Natural killer cell (primary cell): Measurements from ENCODE around the gene PKD2L1. TPM values are rescaled to one million over a fixed set of nuclear protein-coding genes. Genes with fewer than 3 reads are reported as not detected.
"Not testable (repeated sequence)": the region's sequence is repeated elsewhere in the genome, so short reads cannot be mapped to it uniquely, and the experiment has no call there.

ENCODE experiments used
- ATAC-seq, 3 donors: fragments of 150-1000 bp in 2 of 3; fragments of 200-7000 bp in 1 of 3; cut with Tn5 transposase; 1 replicate in 1 of 3; 2 replicates in 2 of 3; pipeline ENCODE4 v1.10.0; 2021; ENCODE audit warnings: mild to moderate bottlenecking in 2 of 3, moderate library complexity in 2 of 3
- DNase-seq, 2 donors: peaks; one replicate each; pipeline versions ENCODE4 v3.0.0 to v3.0.0-alpha.2; 2013 to 2021; ENCODE audit warnings: mixed read lengths in 1 of 2
- H3K27ac ChIP-seq: one replicate; pipeline ENCODE4 v1.5.1; 2013; ENCODE audit warnings: mild to moderate bottlenecking, low read length
- H3K27me3 ChIP-seq: one replicate; pipeline ENCODE4 v1.6.1; 2013; ENCODE audit warnings: low read length; ENCODE audit not compliant: control insufficient read depth, insufficient read depth
- H3K36me3 ChIP-seq: one replicate; pipeline ENCODE4 v1.6.1; 2013; ENCODE audit warnings: low read length; ENCODE audit not compliant: control insufficient read depth, insufficient read depth
- H3K4me1 ChIP-seq: one replicate; pipeline ENCODE4 v1.6.1; 2013; ENCODE audit warnings: low read length; ENCODE audit not compliant: control insufficient read depth, insufficient read depth
- H3K4me3 ChIP-seq: one replicate; pipeline ENCODE4 v1.5.1; 2013; ENCODE audit warnings: low read length
- H3K9me3 ChIP-seq: one replicate; pipeline ENCODE4 v1.6.1; 2013; ENCODE audit warnings: low read length; ENCODE audit not compliant: control insufficient read depth, insufficient read depth
- H3K27ac Mint-ChIP-seq, 2 donors: one replicate each; pipeline ENCODE4 v1.8.0; 2022; ENCODE audit warnings: mild to moderate bottlenecking in 2 of 2, mixed read lengths in 2 of 2, moderate library complexity in 1 of 2
- H3K27me3 Mint-ChIP-seq, 2 donors: one replicate each; pipeline ENCODE4 v1.8.0; 2022; ENCODE audit warnings: low read depth in 2 of 2, mixed read lengths in 2 of 2
- H3K36me3 Mint-ChIP-seq: one replicate; pipeline ENCODE4 v1.8.0; 2022; ENCODE audit warnings: mixed read lengths
- H3K4me1 Mint-ChIP-seq, 2 donors: one replicate each; pipeline ENCODE4 v1.8.0; 2022; ENCODE audit warnings: mixed read lengths in 2 of 2
- H3K4me3 Mint-ChIP-seq: one replicate; pipeline ENCODE4 v1.8.0; 2022; ENCODE audit warnings: mild to moderate bottlenecking, moderate library complexity, mixed read lengths
- H3K9me3 Mint-ChIP-seq, 2 donors: one replicate each; pipeline ENCODE4 v1.8.0; 2022; ENCODE audit warnings: mixed read lengths in 2 of 2
- WGBS: methylation state at CpG from one replicate; pipeline ENCODE4 v1.1.7; 2013; ENCODE audit warnings: missing lambda C conversion rate; ENCODE audit not compliant: insufficient coverage; 5-methylcytosine and 5-hydroxymethylcytosine counted together
- intact Hi-C: fragments of 100-400 bp; cut with micrococcal nuclease; formaldehyde crosslinking; loops from one replicate; pipeline ENCODE4 v1.14.2; 2022
- total RNA-seq, 4 donors: library from RNA; stranded (reverse); fragments of 120-200 nt in 1 of 4; gene quantifications; one replicate each; pipeline versions ENCODE4 v1.2.3 to v1.2.4, GENCODE V29; 2013 to 2022
- TF ChIP-seq, protein P1 (sequence below): fragments of 200-600 bp; IDR thresholded peaks from one replicate; pipeline ENCODE4 v1.8.0; 2022; ENCODE audit warnings: antibody characterized with exemption

The PKD2L1 gene
- total RNA-seq, 3 donors from 2014 or later (not counting 1 experiment from before 2014, with no cell fraction given): not detected

DNA sequence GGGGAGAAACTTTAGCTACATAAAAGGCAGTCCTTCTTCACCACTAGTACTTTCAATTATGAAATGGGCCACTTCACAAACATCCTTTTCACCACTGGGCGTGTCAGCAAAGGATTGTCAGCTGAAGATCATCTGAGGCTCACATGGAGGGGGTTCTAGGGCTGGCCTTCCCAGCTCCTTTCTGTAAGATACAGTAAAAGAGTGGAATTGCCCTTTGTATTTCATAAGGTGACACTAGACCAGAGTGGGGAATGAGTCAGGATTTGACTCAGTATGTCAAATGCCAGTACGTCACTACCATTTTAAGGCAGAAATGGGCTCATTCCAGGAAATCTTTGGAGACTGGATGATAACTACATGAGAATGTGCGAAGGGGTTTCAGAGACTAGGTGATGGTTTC lies 22.3 kb downstream of the PKD2L1 start:
- DNase-seq (no peak), ATAC-seq (no peak)
- TF ChIP-seq, protein P1, sequence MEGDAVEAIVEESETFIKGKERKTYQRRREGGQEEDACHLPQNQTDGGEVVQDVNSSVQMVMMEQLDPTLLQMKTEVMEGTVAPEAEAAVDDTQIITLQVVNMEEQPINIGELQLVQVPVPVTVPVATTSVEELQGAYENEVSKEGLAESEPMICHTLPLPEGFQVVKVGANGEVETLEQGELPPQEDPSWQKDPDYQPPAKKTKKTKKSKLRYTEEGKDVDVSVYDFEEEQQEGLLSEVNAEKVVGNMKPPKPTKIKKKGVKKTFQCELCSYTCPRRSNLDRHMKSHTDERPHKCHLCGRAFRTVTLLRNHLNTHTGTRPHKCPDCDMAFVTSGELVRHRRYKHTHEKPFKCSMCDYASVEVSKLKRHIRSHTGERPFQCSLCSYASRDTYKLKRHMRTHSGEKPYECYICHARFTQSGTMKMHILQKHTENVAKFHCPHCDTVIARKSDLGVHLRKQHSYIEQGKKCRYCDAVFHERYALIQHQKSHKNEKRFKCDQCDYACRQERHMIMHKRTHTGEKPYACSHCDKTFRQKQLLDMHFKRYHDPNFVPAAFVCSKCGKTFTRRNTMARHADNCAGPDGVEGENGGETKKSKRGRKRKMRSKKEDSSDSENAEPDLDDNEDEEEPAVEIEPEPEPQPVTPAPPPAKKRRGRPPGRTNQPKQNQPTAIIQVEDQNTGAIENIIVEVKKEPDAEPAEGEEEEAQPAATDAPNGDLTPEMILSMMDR: no peak
- Histone ChIP-seq H3K27me3 (peaks cover 6% of the 10 kb centered on the region), H3K27ac (no peak overlapping the region), H3K36me3 (no peaks in the 10 kb centered on the region), H3K4me1 (no peaks in the 10 kb centered on the region), H3K4me3 (no peak overlapping the region), H3K9me3 (no peaks in the 10 kb centered on the region)
- no peak overlapping the region for H3K27ac Mint-ChIP-seq
- no peaks in the 10 kb centered on the region for H3K4me1 Mint-ChIP-seq
- 93% methylated on average over 3 of the region's 3 CpGs for WGBS
- peaks cover 27 to 47% of the 10 kb centered on the region in 2 donors for H3K27me3 Mint-ChIP-seq
- intact Hi-C loops: no loop called here
- H3K9me3 Mint-ChIP-seq: no peaks in the 10 kb centered on the region
- H3K4me3 Mint-ChIP-seq: no peak overlapping the region
- H3K36me3 Mint-ChIP-seq: no peaks in the 10 kb centered on the region

DNA sequence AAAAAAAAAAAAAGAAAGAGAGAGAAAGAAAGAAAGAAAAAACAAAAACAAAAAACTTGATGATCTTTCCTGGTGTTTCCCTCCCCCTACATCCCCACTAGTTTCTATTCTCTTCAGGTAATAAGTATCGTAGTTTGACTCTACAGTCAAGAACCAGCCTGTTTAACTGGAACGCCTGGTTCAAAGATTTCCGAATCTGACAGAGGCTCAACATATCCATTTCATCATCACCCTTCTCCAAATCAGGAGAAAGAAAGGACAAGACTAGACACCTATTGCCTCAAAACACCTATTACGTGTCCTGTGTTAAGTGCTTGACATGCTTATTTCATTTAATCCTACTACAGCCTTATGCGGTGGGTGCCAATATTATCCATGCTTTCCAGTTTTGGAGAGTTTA lies 23.2 kb downstream of the PKD2L1 start:
- Histone ChIP-seq H3K4me3 (no peak overlapping the region), H3K36me3 (no peaks in the 10 kb centered on the region), H3K9me3 (no peaks in the 10 kb centered on the region), H3K27me3 (peaks cover 5% of the 10 kb centered on the region), H3K27ac (no peak overlapping the region), H3K4me1 (no peaks in the 10 kb centered on the region)
- no peaks in the 10 kb centered on the region for H3K9me3 Mint-ChIP-seq
- DNase-seq: no peak
- TF ChIP-seq, protein P1: no peak
- intact Hi-C loops: no loop called here
- no peaks in the 10 kb centered on the region for H3K4me1 Mint-ChIP-seq
- no peak for ATAC-seq
- H3K27me3 Mint-ChIP-seq: peaks cover 29 to 44% of the 10 kb centered on the region in 2 donors
- 94% methylated on average over 5 of the region's 5 CpGs for WGBS
- H3K36me3 Mint-ChIP-seq: no peaks in the 10 kb centered on the region
- no peak overlapping the region for H3K4me3 Mint-ChIP-seq
- no peak overlapping the region for H3K27ac Mint-ChIP-seq

DNA sequence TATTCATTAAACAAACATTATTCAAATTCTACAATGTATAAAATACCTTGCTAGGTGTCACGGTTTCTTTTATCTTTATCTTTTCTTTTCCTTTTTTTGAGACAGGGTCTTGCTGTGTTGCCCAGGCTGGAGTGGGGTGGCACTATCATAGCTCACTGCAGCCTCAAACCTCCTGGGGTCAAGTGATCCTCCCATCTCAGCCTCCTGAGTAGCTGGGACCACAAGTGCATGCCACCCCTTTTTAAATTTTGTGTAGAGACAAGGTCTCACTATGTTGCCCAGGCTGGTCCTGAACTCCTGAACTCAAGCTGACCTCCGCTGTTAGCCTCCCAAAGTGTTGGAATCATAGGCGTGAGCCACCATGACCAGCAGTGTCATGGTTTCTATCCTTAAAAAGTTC lies 25.6 kb downstream of the PKD2L1 start:
- H3K36me3 ChIP-seq: no peaks in the 10 kb centered on the region
- DNase-seq (no peak), ATAC-seq (no peak)
- WGBS: 95% methylated on average over 3 of the region's 3 CpGs
- Mint-ChIP-seq H3K36me3 (no peaks in the 10 kb centered on the region), H3K4me3 (no peak overlapping the region), H3K9me3 (peaks cover 0 to 3% of the 10 kb centered on the region in 2 donors), H3K27me3 (peaks cover 29 to 40% of the 10 kb centered on the region in 2 donors), H3K27ac (no peak overlapping the region), H3K4me1 (no peaks in the 10 kb centered on the region)
- peaks cover 5% of the 10 kb centered on the region for H3K27me3 ChIP-seq
- no peak overlapping the region for H3K4me3 ChIP-seq
- no peak overlapping the region for H3K27ac ChIP-seq
- TF ChIP-seq, protein P1: no peak
- no peaks in the 10 kb centered on the region for H3K9me3 ChIP-seq
- intact Hi-C loops: no loop called here
- H3K4me1 ChIP-seq: no peaks in the 10 kb centered on the region

DNA sequence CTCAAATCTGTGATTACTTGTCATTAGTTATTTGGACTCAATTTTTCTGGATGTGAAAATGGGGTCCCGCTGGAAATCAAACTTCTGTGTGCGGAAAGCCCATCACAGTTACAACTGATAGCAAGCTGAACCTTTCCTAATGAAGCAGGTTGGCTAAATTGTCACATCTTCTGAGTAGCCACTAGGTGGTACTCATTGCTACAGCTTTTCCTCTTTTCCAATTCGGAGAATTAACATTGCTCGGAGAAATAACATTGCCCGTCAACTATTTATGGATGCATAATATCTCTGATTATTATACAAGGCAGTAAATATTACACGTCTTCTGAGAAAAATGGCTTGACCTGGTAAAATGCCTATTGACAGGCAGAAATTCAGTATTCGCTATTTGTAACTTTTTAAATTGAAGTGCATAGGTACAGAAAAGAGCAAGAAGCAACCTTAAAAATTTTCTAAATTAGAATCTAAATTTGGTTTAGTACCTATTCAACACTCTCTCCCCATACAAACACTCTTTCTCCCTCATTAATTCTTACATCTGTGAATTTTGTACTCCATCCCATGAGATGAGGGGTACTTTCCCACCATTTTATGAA lies 26.2 kb downstream of the PKD2L1 start:
- H3K36me3 ChIP-seq: no peaks in the 10 kb centered on the region
- TF ChIP-seq, protein P1: peak; percentile 27
- H3K9me3 ChIP-seq: no peaks in the 10 kb centered on the region
- peak in 1 of 2 donors; percentile 22 for DNase-seq
- 21% methylated on average over 6 of the region's 7 CpGs for WGBS
- no peaks in the 10 kb centered on the region for H3K36me3 Mint-ChIP-seq
- no peak overlapping the region for H3K4me3 ChIP-seq
- no peak for ATAC-seq
- intact Hi-C loops: no loop called here
- H3K4me1 Mint-ChIP-seq: no peaks in the 10 kb centered on the region
- no peak overlapping the region for H3K27ac ChIP-seq
- peaks cover 5% of the 10 kb centered on the region for H3K27me3 ChIP-seq
- H3K27me3 Mint-ChIP-seq: peaks cover 29 to 41% of the 10 kb centered on the region in 2 donors
- H3K9me3 Mint-ChIP-seq: peaks cover 0 to 3% of the 10 kb centered on the region in 2 donors
- H3K4me1 ChIP-seq: no peaks in the 10 kb centered on the region
- H3K4me3 Mint-ChIP-seq: no peak overlapping the region
- H3K27ac Mint-ChIP-seq: no peak overlapping the region

DNA sequence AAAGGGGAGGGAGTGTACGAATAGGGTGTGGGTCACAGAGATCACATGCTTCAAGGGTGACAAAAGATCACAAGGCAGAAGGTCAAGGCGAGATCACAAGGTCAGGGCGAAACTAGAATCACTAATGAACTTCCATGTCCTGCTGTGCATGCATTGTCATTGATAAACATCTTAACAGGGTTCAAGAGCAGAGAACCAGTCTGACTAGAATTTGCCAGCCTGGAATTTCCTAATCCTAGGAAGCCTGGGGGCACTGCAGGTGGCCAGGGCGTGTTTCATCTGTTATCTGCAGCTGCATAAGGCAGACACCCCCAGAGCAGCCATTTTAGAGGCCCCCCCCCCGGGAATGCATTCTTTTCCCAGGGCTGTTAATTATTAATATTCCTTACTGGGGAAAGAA lies 28.9 kb downstream of the PKD2L1 start:
- H3K4me3 Mint-ChIP-seq, H3K27me3 ChIP-seq, H3K9me3 ChIP-seq, H3K36me3 Mint-ChIP-seq, H3K36me3 ChIP-seq, H3K27ac ChIP-seq, H3K9me3 Mint-ChIP-seq, H3K4me3 ChIP-seq, ATAC-seq, H3K4me1 Mint-ChIP-seq, H3K27ac Mint-ChIP-seq, DNase-seq, intact Hi-C loops, H3K4me1 ChIP-seq: not testable (repeated sequence)
- 84% methylated on average over 4 of the region's 5 CpGs for WGBS
- peaks cover 36 to 41% of the 10 kb centered on the region in 2 donors for H3K27me3 Mint-ChIP-seq
